Activated CD4-positive, alpha-beta T cell treated with anti-CD3 and anti-CD28 coated beads, Interleukin-2, amount 10 ng/mL, durations not matched to agents 7 days and 5 days (primary cell): ENCODE measurements around the gene PPP1R12A. TPM values are rescaled to one million over a fixed set of nuclear protein-coding genes. Genes with fewer than 3 reads are reported as not detected.

Experiments
- CTCF ChIA-PET: fragments of 350-600 bp; sonication (Branson Sonifier 250); formaldehyde crosslinking; loops from one replicate; lab custom pipeline; 2021; ENCODE audit warnings: antibody characterized with exemption; lab: Charles Lee
- POLR2A ChIA-PET: fragments of 350-600 bp; sonication (Branson Sonifier 250); formaldehyde crosslinking; loops from one replicate; lab custom pipeline; 2021; ENCODE audit warnings: antibody characterized with exemption; lab: Charles Lee
- DNase-seq: peaks from one replicate; pipeline ENCODE4 v3.0.0-alpha.2; 2020
- H3K27ac Mint-ChIP-seq: one replicate; pipeline ENCODE4 v1.8.0; 2021; ENCODE audit warnings: mild to moderate bottlenecking, moderate library complexity, mixed read lengths
- H3K27me3 Mint-ChIP-seq: one replicate; pipeline ENCODE4 v1.8.0; 2021; ENCODE audit warnings: mixed read lengths
- H3K36me3 Mint-ChIP-seq: one replicate; pipeline ENCODE4 v1.8.0; 2021; ENCODE audit warnings: low read depth, mixed read lengths
- H3K4me1 Mint-ChIP-seq: one replicate; pipeline ENCODE4 v1.8.0; 2021; ENCODE audit warnings: mixed read lengths
- H3K4me3 Mint-ChIP-seq: one replicate; pipeline ENCODE4 v1.8.0; 2021; ENCODE audit warnings: mild to moderate bottlenecking, moderate library complexity, mixed read lengths
- H3K9me3 Mint-ChIP-seq: one replicate; pipeline ENCODE4 v1.8.0; 2021; ENCODE audit warnings: mixed read lengths
- total RNA-seq, 2 experiments: library from RNA; stranded (reverse); gene quantifications; one replicate each; pipeline ENCODE4 v1.2.3, GENCODE V29; 2021

Gene PPP1R12A
- total RNA-seq, 2 experiments from 2014 or later: 89.4 to 124 TPM

DNA sequence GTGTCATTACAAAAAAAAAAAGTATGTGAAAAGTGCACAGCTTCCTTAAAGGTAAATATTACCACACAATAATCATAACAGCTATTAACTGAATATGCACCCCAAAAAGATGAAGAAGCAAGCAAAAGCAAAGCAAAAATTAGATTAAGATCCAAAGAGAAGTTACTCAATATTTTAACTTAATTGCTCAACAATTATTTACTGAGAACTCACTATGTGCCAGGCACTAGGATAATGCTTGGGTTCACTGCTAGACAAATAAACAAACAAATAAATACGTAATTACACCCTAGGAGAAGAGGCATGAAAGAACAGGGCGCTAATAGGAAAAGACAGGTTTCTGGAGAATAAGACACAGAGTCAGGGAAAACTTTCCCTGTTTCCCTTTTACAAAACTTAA, 33.4 kb downstream of the PPP1R12A start:
- Mint-ChIP-seq H3K27me3 (no peaks in the 10 kb centered on the region), H3K36me3 (peaks cover 5% of the 10 kb centered on the region), H3K4me1 (peaks cover 15% of the 10 kb centered on the region), H3K4me3 (no peak overlapping the region), H3K9me3 (no peaks in the 10 kb centered on the region), H3K27ac (no peak overlapping the region)
- ChIA-PET POLR2A (no interaction called here), CTCF (no interaction called here)
- no peak for DNase-seq

DNA sequence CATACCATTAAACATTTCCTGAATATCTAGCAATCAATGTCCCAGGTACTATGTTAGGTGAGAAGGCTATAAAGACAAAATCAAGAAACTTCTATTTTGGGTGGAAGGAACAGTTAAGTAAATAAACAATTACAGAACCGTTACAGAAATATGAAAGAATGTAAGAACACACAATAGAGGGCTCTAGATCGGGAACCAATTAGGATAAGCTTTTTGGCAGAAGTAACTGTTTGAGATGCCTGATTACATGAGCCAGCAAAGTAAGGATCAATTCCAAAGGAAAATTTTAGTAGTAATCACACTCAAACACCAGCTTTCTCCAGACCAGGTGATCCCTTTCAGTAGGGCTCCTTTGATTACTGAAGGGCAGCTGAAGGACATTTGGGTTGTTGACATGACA, 33.9 kb downstream of the PPP1R12A start:
- Mint-ChIP-seq H3K27me3 (no peaks in the 10 kb centered on the region), H3K4me3 (no peak overlapping the region), H3K9me3 (no peaks in the 10 kb centered on the region), H3K27ac (no peak overlapping the region), H3K36me3 (peaks cover 5% of the 10 kb centered on the region), H3K4me1 (peaks cover 15% of the 10 kb centered on the region)
- ChIA-PET CTCF (no interaction called here), POLR2A (no interaction called here)
- DNase-seq: no peak

DNA sequence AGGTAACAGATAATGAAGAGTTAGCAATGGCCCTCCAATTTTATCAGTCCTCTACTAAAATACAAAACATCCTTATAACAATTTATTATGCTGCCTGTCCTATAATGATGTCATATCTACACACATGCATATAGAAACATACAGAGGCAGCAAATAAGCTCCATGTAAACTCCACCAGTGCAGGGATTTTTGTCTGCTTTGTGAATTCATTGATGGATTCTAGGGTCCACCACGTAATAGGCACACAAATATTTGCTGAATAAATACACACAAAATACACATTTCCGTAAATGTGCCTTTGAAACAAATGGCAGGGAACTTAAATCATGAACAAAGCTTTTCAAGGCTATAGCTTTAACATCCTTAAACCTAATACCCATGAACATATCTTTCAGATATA, 34.7 kb downstream of the PPP1R12A start:
- Mint-ChIP-seq H3K27me3 (no peaks in the 10 kb centered on the region), H3K4me3 (no peak overlapping the region), H3K9me3 (no peaks in the 10 kb centered on the region), H3K4me1 (peaks cover 15% of the 10 kb centered on the region), H3K36me3 (peaks cover 5% of the 10 kb centered on the region), H3K27ac (no peak overlapping the region)
- ChIA-PET POLR2A (no interaction called here), CTCF (no interaction called here)
- no peak for DNase-seq

DNA sequence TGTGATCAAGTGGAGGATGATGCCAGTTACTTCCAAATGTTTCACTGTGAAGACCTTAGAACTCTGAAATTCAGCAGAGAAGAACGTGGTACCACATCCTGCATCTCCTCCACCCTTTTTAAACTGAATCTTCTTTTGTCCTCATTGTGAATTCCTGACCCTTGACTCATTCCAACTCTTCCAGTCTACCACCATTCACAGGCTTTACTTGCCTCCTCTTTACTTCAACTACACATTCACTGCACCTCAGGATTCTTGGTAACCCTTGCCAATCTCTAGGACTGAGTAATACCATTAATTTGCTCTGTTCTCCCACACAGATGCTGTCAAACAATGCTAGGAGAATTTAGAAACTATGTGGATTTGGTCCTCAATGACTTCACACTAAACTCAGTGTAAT, 37.3 kb downstream of the PPP1R12A start:
- peaks cover 12% of the 10 kb centered on the region for H3K4me1 Mint-ChIP-seq
- CTCF ChIA-PET: interaction anchor here (1.4 kb wide), 1 partner anchor 11 kb away, joined by 3 read pairs; no protein-coding TSS in a partner anchor

DNA sequence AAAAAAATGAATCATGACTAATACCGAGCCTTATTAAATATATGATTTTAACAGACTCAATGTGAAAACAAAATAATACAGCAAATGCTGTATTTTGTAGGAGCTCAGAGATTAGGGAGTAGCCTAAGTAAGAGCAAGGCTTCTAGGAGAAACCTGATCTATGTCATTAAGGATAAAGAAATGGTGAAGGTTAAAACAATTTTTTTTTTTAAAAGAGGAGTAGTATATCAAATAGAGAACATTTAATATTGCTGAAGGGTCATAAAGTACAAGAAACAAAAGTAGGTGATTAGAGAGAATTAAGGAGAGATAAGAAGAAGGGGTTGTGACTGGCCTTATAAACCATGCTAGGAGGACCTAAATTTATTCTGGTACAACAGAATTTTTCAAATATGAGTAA, 39.1 kb downstream of the PPP1R12A start:
- POLR2A ChIA-PET: no interaction called here
- H3K9me3 Mint-ChIP-seq: no peaks in the 10 kb centered on the region

More for the DNA sequence above, 37.3 kb downstream of the PPP1R12A start:
- Mint-ChIP-seq H3K36me3 (peaks cover 10% of the 10 kb centered on the region), H3K4me3 (no peak overlapping the region), H3K9me3 (no peaks in the 10 kb centered on the region), H3K27me3 (no peaks in the 10 kb centered on the region), H3K27ac (no peak overlapping the region)
- POLR2A ChIA-PET: no interaction called here
- no peak for DNase-seq

DNA sequence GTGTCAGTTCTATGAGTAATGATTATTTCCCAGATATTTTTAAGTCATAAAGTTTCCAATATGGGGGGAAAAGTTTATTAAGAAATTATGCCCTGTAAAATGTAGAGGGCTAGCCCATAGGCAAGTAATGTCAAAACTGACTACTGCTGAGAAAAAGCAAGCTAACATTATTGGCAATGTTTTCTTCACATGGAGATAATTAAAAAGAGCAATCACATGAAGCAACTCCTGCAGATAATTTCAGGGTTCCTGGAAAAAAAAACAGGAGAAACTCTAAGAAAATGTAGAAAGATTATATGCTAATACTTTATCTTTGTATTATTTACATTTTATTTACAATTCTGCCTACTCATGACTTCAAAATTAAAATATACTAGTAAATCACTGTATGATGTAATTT, 39.8 kb downstream of the PPP1R12A start:
- Mint-ChIP-seq H3K27ac (no peak overlapping the region), H3K9me3 (no peaks in the 10 kb centered on the region), H3K36me3 (peaks cover 18% of the 10 kb centered on the region), H3K27me3 (no peaks in the 10 kb centered on the region), H3K4me1 (peaks cover 11% of the 10 kb centered on the region), H3K4me3 (no peak overlapping the region)
- no peak for DNase-seq
- ChIA-PET CTCF (interaction anchor here (0.5 kb wide), 1 partner anchor 175 kb away, joined by 3 read pairs; no protein-coding TSS in a partner anchor), POLR2A (no interaction called here)

More for the DNA sequence above, 39.1 kb downstream of the PPP1R12A start:
- Mint-ChIP-seq H3K4me3 (no peak overlapping the region), H3K27ac (no peak overlapping the region), H3K36me3 (peaks cover 18% of the 10 kb centered on the region), H3K4me1 (peaks cover 11% of the 10 kb centered on the region), H3K27me3 (no peaks in the 10 kb centered on the region)
- DNase-seq: no peak
- CTCF ChIA-PET: interaction anchor here (0.5 kb wide), 1 partner anchor 176 kb away, joined by 3 read pairs; no protein-coding TSS in a partner anchor

DNA sequence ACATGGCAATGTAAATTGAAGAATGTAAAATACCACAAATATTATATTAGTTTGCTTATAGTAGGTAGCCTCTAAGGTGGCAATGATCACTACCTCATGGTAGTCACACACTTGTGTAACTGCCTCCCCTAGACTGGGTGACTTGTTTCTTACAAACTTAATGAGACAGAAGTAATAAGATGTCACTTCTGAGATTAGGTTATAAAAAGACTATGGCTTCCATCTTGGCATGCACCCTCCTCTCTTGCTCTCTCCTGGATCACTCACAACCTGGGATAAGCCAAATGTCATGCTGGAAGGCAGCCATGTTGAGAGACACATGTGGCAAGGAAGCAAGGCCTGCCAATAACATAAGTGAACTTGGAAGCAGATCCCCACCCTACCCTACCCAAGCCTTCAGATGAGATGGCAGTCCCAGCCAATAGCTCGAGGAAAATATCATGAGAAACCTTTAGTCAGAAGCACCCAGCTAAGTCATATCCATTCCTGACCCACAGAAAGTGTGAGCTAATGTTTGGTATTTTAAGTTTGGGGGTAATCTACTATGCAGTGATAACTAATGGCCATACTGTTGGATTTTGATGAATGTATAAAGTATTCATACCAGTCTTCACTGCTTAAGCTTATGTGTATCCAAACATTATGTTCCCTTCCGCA, 43.3 kb downstream of the PPP1R12A start:
- Mint-ChIP-seq H3K4me3 (no peak overlapping the region), H3K9me3 (no peaks in the 10 kb centered on the region), H3K27me3 (no peaks in the 10 kb centered on the region), H3K27ac (no peak overlapping the region), H3K36me3 (peaks cover 16% of the 10 kb centered on the region), H3K4me1 (peaks cover 12% of the 10 kb centered on the region)
- DNase-seq: no peak
- CTCF ChIA-PET: interaction anchor here (0.9 kb wide), 1 partner anchor 11 kb away, joined by 4 read pairs; no protein-coding TSS in a partner anchor
- POLR2A ChIA-PET: no interaction called here

DNA sequence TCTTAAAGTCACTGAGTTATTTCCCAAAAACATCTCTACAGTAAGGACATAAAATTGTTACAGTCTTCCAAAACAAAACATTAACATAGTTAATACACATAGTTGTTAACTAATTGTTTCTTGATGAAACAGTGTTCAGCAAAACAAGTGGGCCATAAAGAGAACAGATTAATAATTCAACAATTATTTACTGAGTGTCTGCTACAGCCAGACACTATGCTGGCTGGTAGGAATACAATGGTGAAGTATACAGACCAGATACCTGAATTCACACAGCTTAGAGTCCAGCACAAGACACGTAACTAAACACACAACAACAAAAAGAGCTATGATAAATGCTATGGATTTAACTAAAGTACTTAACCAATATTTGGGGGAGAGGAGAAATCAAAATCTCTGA, 47.0 kb downstream of the PPP1R12A start:
- POLR2A ChIA-PET: no interaction called here
- Mint-ChIP-seq H3K4me3 (no peak overlapping the region), H3K4me1 (peaks cover 19% of the 10 kb centered on the region), H3K27ac (no peak overlapping the region), H3K9me3 (no peaks in the 10 kb centered on the region), H3K36me3 (peaks cover 13% of the 10 kb centered on the region), H3K27me3 (no peaks in the 10 kb centered on the region)
- DNase-seq: no peak
- CTCF ChIA-PET: interaction anchor here (0.6 to 0.9 kb wide), 2 partner anchors 39 to 122 kb away, joined by 4 read pairs; no protein-coding TSS in a partner anchor

DNA sequence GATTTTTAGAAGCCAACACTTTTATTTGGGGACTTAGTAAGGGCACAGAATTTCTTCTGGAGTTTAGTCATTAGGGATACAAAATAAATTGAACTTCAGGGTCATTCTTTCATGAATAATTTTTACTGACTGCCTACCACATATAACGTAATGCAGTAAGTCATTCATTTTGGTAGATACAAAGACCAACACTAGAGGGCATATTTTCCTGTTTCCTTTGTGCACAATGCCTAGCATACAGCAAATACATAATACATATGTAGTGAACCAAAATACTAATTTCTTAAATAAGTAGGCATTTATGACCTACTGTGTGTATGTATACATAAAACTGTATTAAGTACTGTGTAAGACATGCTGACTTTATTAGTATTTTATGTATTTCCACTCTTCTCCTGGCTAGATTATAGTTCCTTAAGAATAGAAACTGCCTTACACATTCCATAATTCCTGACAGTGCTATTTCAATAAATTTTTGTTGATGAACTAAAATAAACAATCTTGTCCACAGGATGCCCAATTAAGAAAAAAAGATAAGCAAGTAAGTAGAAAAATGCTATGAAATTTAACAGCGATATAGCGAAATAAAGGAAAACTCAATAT, 47.9 kb downstream of the PPP1R12A start:
- H3K27me3 Mint-ChIP-seq: no peaks in the 10 kb centered on the region
- H3K4me1 Mint-ChIP-seq: peaks cover 27% of the 10 kb centered on the region
- no peak overlapping the region for H3K4me3 Mint-ChIP-seq
- ChIA-PET POLR2A (no interaction called here), CTCF (interaction anchor here (0.6 to 1.3 kb wide), 2 partner anchors 17 to 49 kb away, joined by 3 to 4 read pairs; no protein-coding TSS in a partner anchor)
- H3K27ac Mint-ChIP-seq: no peak overlapping the region
- H3K9me3 Mint-ChIP-seq: no peaks in the 10 kb centered on the region
- DNase-seq: no peak
- peaks cover 12% of the 10 kb centered on the region for H3K36me3 Mint-ChIP-seq

DNA sequence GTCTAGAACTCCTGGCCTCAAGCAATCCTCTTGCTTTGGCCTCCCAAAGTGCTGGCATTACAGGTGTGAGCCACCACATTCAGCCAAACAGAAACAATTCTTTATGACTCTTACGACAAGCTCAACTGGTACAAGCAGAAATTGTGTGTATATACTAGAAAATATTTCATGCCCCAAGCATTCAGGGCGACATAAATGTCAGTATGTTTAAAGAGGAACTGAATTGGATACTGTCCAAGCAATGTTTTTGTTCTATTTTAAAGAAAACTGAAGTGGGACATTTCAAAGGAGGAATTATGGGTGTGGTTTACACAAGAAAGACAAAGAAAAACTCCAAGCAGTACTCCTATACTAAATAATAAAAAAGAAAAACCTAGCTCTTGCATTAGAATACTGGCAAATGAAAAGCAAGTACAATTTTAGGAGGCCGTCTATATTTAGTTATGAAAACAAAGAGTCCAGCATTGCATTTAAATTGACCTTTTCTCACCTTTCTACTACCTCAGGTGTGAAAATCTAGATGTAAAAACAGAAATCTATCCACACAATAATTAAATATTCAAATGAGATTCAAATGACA, 48.9 kb downstream of the PPP1R12A start:
- Mint-ChIP-seq H3K4me1 (peaks cover 37% of the 10 kb centered on the region), H3K27ac (no peak overlapping the region), H3K36me3 (peaks cover 6% of the 10 kb centered on the region), H3K27me3 (no peaks in the 10 kb centered on the region), H3K4me3 (no peak overlapping the region), H3K9me3 (no peaks in the 10 kb centered on the region)
- ChIA-PET CTCF (interaction anchor here (1.3 kb wide), 1 partner anchor 16 kb away, joined by 4 read pairs; no protein-coding TSS in a partner anchor), POLR2A (no interaction called here)
- DNase-seq: no peak

DNA sequence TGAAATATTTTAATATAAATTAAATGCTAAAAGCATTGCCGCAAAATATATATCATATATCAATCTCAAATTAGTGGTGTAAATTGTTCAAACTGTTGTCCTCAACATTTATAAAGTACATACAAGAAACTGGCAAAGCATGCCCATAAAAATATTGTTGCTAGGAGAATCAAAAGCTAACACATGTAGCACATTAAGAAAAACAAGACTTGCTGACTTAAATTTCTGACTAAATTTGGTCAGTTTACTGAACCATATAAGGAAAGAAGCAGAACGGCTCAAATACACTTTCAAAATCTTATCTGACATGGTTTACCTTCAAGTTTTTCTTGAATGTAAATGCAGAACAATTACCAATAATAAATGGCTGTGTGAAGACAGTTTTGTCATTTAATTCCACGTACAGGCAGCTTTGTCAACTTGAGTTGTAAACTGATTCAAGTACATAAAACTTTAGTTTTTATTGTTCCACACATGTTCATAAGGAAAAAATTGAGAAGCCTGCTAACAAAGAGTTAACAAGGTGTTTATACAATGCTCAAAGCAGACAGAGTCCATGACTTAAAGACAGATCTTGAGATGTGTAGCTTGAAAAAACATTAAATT, 50.4 kb downstream of the PPP1R12A start:
- ChIA-PET POLR2A (no interaction called here), CTCF (no interaction called here)
- H3K27ac Mint-ChIP-seq: no peak overlapping the region
- H3K4me1 Mint-ChIP-seq: peaks cover 41% of the 10 kb centered on the region
- H3K27me3 Mint-ChIP-seq: no peaks in the 10 kb centered on the region
- DNase-seq: no peak
- peaks cover 13% of the 10 kb centered on the region for H3K36me3 Mint-ChIP-seq
- H3K9me3 Mint-ChIP-seq: peaks cover 5% of the 10 kb centered on the region
- no peak overlapping the region for H3K4me3 Mint-ChIP-seq

DNA sequence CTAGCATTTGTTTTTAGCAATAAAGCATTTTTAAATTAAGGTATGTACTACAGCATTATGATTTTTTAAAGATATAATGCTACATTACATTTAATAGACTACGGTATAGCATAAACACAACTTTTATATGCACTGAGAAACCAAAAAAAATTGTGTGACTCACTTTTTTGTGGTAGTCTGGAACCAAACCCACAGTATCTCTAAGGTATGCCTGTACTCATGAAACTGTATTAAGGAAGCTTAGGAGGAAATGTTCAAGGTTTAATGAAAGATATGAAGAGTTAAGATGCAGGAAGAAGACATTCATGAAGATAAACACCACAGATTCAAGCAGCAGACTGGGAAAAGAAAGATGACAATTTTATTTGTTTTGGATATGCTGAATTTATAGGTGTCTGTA, 51.7 kb downstream of the PPP1R12A start:
- H3K36me3 Mint-ChIP-seq: peaks cover 16% of the 10 kb centered on the region
- no peak for DNase-seq
- H3K4me1 Mint-ChIP-seq: peaks cover 39% of the 10 kb centered on the region
- CTCF ChIA-PET: interaction anchor here (0.9 kb wide), 1 partner anchor 305 kb away, joined by 3 read pairs; no protein-coding TSS in a partner anchor
- POLR2A ChIA-PET: no interaction called here
- no peak overlapping the region for H3K27ac Mint-ChIP-seq
- no peak overlapping the region for H3K4me3 Mint-ChIP-seq
- no peaks in the 10 kb centered on the region for H3K27me3 Mint-ChIP-seq
- H3K9me3 Mint-ChIP-seq: peaks cover 5% of the 10 kb centered on the region
